Nucleus accumbens (tissue), 56 donors: ENCODE results near the gene CASK.
A peak's percentile ranks its signal among the peaks of the same experiment; 100 is the strongest.

ENCODE experiments used
- DNase-seq, 56 donors: peaks; one replicate each; lab custom pipeline; 2025; lab: John Stamatoyannopoulos, UW

CASK gene

DNA sequence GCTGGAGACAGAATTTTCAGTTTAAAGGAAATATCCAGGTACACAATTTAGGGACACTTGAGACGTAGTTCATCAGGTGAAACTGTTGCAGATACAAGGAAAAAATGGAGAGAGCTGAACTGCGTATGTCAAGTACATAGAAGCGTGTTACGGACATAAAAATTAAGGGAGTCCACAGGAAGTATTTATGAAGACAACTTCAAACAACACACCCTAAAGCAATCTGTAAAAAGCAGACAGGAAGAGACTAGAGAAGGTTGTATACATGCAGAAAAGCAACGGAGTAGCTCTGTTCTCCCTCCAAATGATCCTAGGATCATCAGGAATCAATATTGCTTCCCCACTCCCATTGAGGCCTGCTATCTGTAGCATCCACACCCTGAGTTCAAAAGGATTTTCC lies 5.8 kb downstream of the CASK start:
- no peak for DNase-seq

DNA sequence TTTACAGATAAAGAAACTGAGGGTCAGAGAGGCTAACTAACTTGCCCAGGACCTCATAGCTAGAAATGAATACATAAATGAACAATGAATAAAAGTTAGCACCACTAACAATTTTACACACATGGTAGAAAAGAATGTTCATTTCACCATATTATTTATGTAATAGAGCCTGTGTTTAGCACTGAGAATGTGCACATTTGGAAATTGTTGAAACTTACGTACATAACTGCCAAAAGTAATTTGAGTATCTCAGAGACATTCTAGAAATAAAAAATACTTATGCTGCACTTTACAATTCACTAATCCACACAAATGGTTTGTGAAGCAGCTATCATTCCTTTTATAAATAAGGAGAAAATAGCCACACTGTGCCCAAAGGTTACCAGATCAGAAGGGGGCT lies 9.9 kb downstream of the CASK start:
- DNase-seq, result no peak

DNA sequence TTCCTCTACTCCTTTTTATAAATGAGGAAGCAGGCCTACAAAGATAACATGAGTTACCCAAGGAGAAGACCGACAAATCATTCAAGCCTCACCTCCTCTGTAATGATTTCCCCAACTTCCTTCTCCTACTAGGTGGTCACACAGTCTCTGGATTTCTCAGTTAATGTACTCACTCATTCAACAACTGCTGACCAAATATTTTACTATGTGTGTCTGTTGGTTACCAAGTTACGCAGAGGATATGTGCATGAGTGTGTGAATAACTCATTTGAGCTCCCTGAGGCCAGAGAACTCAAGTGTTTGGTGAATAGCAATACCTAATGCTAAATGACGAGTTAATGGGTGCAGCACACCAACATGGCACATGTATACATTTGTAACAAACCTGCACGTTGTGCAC lies 10.4 kb downstream of the CASK start:
- DNase-seq, result no peak

DNA sequence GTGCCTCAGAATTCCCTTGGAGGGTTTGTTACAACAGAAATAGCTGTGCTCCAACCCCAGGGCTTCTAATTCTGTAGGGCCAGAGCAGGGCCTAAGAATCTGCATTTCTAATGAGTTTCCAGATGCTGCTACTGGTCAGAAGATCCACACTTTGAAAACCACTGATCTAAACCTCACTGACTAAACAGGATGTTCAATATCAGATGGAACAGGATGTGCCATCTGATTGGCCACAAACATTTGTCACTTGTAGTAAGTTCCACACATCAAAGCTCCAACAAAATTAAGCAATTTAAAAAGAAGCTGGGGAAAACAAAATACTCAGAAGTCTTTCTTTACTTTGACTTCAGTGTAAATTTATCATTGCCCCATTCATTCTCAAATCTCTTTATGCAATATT lies 14.3 kb downstream of the CASK start:
- DNase-seq, result no peak

DNA sequence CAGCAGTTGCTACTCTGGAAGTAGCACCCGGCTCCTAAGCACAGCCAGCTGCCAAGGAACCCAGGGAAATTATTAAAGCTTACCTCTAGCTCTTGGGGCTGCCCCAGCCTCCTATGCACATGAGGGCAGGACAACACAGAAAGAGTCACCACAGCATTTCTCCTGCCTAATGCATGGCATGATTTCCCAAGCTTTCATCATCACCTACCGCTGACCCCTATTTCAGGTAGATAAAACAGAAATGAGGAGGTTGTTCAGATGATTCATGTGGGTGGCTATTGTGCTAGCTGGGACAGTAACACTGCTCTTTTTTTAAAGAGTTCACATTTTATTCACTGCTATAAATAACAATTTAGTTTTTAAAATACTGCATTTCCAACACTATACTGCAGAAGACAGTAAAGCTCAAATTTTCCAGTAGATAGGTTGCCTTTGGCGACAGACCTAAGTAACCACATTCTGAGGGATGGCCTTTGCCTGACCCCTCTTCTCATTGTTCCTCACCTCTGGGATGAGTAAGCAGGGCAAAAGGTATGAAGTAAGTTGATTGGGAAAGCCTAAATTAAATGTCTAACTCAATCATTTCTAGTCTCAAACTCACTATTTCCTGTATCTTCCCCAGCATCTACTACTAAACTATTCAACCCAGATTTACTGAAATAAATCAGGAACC lies 16.7 kb downstream of the CASK start:
- no peak for DNase-seq

DNA sequence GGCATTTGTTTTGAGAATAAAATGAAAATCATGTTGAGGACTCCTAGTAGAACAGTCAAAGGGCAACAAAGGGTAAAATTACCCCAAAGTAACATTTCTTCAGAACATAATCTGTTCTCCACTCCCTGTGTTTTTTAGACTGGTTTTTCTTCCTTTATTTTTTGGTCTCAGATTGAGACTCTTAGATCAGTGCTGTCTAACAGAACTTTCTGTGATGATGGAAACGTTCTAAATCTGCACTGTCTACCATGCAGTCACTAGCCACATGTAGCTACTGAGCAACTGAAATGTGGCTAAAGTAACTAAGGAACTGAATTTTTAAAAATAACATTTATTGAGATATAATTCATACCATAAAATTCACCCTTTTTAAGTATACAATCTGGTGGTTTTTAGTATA lies 19.8 kb downstream of the CASK start:
- DNase-seq, result no peak

DNA sequence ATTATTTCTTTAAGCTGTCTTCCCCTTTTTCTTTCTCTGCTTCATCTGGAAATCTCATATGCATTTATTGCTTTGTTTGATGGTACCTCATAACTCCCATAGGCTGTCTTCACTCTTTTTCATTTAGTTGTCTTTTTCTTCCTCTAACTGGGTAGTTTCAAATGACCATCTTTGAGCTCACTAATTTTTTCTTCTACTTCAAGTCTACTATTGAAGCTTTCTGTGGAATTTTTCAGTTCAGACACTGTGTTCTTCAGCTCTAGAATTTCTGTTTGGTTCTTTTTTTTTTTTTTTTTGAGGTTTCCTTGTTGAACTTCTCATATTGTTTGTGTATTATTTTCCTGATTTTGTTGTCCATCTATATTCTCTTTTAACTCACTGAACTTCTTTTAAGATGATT lies 23.0 kb downstream of the CASK start:
- no peak for DNase-seq

DNA sequence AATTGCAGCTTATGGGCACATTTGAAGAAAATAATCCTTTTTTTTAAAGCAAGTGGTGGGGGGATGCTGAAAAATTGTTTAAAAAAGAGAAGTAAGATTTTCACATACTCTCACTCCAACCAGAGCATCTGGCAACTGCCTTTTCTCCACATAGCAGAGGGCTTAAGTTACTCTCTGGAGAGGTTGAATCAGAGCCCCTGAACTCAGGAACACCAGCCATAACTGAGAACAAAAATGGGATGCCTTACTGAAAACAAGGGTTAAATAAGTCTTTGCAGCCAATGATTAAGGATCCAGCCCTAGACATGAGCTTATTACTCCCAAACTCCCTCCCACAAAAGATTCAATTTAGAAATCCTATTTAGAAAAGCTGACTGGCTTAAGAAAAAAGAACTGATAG lies 27.5 kb downstream of the CASK start:
- DNase-seq, result no peak

DNA sequence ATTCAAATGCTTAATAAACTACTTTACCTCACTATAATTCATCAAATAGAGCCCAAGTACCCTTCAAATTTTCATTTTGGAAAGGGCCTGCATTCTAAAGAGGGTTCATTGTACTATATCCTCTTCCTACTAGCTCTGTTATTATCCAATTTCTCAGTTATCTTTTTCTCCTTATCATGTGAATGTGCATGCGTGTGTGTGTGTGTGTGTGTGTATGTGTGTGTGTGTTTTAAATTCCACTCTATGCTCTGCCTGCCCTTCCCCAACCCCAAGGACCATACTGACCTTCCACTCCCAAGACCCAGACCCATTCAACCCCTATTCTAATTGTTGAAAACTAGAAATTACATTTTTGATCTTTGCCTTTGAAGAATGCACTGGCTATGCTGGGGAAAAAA lies 33.3 kb downstream of the CASK start:
- no peak for DNase-seq

DNA sequence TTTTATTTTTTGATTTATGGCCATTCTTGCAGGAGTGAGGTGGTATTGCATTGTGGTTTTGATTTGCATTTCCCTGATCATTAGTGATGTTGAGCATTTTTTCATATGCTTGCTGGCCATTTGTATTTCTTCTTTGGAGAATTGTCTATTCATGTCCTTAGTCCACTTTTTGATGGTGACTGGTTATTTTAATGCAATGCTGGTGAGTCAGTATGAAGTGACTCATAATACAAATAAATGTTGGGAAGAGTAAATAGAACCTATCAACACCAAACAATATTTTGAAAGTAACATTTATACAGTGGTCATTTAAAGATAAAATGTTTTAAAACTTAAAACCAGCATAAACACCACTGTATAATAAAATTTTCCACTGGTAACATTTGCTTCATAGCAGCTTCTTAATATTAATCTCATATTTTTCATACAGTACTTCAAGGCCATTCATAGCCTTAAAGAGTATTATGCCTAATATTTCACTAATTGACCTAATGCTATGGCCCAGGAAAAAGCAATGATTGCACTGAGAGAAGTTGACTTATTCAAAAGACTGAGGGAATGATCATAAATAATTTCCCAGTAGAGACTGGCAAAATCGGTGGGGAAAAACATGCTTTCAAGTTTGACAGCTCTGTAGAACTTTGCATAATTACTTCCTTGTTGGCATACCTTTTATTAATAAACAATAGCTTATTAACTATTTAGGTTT lies 33.9 kb downstream of the CASK start:
- DNase-seq, result no peak

DNA sequence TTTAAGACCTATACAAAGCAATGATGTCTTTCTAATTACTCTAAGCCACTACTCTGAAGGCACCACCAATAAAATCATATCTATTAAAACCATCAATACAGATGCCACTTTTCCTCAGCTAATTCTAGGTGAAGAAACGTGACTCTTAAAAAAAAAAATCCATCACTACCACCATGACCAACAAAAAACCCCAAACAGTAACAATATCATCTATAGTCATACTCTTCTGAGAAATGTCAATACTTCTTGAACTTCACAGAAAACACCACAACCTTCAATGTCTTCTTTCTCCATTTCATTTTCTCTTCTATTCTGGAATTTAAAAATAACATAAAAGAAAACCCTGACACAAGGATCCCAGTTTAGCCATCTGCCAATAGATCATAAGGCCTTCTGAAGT lies 35.7 kb downstream of the CASK start:
- DNase-seq, result no peak

DNA sequence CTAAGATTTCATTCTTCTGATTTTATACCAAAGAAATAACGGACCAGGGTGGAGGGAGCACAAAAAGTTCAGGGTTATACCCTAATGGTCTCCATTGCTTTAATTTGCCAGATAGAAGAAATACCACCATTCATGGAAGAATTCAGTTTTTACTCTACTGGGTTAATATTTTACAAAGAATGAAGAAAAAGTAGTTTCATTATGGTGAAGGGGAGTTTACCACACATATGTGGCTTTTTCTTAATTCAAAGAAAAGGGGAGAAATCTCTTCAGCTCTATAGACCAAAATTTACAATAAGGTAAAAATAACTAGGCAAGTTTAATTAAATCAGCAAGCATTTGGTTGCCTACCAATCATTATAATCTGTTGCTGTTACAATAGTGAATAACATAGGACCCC lies 37.6 kb downstream of the CASK start:
- DNase-seq, result no peak

DNA sequence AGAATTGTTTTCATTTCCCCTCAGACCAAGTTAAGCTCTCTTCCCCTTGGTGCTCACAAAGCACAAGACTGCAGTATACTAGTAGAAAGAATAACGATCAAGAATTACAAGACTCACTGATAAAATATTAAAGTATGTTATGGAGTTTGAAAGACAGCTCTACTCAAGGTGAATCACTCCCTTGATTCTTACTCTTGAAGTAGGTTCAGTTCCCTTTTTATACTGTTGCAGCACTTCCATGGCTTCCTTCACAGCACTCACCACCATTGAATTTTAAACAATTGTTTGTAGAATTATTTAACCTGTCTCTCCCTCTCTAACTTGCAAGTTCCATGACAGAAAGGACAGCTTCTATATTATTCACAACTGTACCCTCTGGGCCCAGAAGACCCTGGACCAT lies 42.2 kb downstream of the CASK start:
- no peak for DNase-seq

DNA sequence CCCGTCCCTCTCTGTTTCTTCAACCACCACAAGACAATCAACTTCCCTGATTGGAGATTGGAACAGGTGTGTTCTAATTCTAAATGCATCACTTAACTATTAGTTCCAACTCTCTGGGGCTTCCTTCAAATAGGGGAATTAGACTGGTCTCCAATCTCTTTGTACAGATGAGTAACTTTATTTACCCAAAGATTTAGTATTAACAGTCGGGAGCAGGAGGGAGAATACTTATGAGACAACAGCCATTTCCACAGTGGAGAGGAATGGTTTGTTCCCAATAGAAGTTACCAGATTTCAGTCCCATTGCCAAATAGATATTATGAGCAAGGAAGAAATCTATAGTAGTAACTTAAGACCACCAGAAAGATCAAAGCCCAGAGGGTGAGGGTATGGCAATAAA lies 46.2 kb downstream of the CASK start:
- DNase-seq, result no peak

DNA sequence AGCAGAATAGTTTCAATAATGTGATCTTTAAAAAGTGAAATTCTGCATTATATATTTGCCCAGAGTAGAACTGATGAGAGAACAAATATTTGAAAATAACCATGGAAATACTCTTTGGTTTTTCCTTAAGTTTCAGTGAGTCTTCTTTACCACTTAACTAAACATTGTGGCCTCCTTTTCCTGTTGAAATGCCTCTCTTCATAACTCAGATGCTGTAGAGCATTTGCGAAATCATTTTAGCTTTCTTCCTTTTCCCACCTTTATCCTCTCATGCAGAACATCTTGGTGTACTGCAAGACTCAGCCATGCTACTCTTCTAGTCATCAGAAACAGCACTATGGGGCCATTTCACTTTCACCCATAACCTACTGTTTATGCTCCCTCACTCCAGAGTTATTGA lies 48.2 kb downstream of the CASK start:
- DNase-seq, result no peak

DNA sequence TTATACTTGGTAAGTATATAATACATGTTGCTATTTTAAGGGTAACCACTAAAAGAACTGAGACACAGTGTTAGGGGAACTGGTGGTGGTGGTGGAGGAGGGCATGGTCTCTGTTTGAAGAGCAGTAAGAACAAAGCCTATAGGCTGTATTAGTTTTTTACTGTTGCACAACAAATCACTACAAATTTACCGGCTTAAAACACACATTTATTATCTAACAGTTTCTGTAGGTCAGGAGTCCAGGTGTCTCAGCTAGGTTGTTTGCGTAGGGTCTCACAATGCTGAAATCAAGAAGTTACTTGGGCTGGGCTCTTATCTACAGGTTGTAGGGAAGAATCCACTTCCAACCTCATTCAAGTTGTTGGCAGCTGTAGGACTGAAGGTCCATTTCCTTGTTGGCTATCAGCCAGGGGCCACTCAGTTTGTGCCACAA lies 52.6 kb downstream of the CASK start:
- no peak for DNase-seq

DNA sequence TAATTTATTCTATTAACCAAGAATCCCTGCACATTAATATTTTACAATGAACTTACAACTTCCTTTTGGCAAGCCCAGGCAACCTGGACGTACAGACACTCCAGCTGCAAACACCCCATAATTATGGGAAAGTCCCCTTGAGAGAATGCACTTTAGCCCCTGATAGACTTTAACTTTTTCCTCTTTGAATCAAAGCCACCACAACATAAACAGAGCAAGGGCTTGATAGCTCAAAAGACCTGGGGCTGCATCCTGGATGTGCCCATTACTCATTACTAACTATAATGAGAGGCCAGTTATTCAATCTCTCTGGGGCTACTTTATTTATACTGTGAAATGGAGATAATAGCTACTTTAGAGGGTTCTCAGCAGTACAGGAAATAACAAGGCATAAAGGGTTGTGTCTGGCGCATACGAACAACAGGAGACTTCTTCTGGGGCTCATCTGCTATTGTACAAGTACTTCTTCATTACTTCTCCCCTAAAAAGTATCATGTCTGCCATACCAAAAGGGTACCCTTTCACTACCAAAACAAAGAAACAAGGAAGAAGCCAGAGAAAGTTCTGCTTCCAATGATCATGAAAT lies 54.9 kb downstream of the CASK start:
- DNase-seq, result no peak

DNA sequence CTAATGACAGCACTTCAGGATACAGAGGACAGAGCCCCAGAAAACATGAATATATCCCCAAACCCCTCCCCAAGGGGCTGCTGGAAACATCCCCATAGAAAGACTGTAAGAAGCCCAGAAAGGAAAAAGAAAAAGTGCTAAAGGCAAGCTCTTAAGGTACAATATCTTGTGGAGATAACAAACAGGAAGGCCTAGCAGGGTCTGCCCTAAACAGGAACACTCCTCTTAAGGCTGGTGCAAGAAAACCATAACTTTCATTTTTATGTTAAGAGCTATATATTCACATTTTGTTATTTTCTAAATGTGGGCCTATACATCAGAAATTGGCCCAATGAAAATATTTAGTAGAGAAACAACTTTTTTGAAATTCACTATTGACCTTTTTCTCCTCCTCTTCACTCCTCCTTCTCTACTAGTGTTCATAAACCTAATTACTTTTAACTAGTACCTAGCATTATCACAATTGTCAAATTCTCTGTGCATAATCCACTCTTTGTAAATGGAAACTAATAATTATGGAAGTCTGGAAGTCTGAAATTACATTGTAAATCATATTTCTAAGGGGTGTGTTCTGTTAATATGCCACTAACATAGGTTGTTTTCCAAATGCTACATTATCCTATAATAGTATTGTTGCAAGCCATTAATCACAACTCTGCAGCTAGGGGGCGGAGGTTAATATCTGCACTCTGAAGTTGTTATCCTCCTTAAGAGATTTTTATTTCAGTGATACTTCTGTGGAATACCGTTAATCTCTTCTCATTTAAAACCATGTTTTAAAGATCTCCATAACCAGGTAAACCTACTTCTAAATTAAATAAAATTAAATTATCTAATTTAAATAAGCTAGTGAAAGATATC lies 59.8 kb downstream of the CASK start:
- no peak for DNase-seq

DNA sequence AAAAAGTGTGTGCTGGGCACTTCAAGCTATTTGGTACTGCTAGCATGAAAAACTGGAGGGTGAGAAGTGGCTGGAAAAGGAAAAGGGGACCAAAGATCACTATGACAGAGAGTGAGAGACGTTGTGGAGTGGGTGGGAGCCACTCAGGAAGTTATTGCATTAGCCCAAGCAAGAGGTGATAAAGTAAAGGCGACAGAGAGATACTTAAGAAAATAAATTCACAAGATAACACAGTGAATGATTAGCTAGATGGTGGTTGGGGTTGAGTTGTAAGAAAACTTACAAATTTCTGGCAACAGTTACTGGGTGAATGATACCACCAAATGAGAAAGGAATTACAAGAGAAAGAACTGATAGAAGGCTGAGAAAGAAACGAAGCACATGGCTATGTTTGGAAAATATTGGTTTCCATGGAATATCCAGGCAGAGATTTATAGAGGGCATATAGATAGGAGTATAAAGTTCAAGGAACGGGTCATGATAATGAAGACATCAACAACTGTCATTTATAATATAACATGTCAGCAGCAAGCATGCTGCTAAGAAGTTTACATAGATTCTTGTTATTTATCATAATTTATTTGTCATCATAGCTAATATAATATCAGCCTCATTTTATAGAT lies 60.7 kb downstream of the CASK start:
- no peak for DNase-seq

DNA sequence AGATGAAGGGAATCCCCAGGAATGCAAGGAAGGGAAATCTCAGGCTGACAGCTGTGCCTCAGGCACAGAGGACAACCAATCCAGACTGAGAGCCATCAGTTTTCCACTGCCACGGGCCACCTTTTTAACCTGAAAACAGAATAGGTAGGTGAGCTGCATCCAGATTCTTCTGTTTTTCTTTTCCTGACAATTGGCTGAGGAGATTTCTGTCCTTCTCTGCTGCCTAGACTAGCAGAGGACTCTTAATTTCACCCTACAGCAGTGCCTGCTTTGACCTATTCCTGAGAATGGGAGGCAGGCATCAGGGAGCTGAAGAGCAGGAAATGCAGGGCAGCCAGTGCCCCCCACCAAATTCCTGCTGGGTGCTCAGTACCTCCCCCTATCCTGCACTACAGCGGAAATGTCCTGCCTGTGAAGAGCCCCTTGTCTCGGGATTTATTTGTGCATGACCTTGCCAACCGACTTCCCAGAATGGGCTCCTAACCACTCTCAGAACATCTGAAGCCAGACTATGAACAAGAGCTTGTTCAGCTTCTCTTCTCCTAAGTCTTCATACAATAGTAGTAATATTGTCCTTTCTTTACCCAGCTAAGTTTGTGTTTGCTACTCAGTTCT lies 65.1 kb downstream of the CASK start:
- peak in 1 of 56 donors; percentile 6 for DNase-seq
